Stomach smooth muscle (tissue), 2 donors: ENCODE results near the gene PRC1.
A peak's percentile ranks its signal among the peaks of the same experiment; 100 is the strongest.

Experiments used
- H3K27ac ChIP-seq: one replicate; pipeline ENCODE4 v1.7.0; 2013; ENCODE audit warnings: mild to moderate bottlenecking, low read length, inconsistent platforms
- H3K27me3 ChIP-seq, 2 donors: one replicate each; pipeline ENCODE4 v1.7.0; 2013; ENCODE audit warnings: low read length in 2 of 2; ENCODE audit not compliant: insufficient read depth in 2 of 2, control insufficient read depth in 1 of 2
- H3K36me3 ChIP-seq, 2 donors: one replicate each; pipeline ENCODE4 v1.7.0; 2013; ENCODE audit warnings: low read length in 2 of 2; ENCODE audit not compliant: control insufficient read depth in 2 of 2, insufficient read depth in 2 of 2
- H3K4me1 ChIP-seq: one replicate; pipeline ENCODE4 v1.7.0; 2013; ENCODE audit warnings: low read length; ENCODE audit not compliant: control insufficient read depth, insufficient read depth
- H3K4me3 ChIP-seq, 2 donors: one replicate each; pipeline ENCODE4 v1.7.0; 2013; ENCODE audit warnings: low read length in 2 of 2
- H3K9ac ChIP-seq, 2 donors: one replicate each; pipeline ENCODE4 v1.7.0; 2013; ENCODE audit warnings: low read length in 2 of 2, mild to moderate bottlenecking in 1 of 2
- H3K9me3 ChIP-seq, 2 donors: one replicate each; pipeline ENCODE4 v1.7.0; 2013; ENCODE audit warnings: low read length in 2 of 2; ENCODE audit not compliant: control insufficient read depth in 2 of 2
- donor health status: healthy.
- donor health status: Pancreatic carcinoma.

PRC1 gene

GRCh38 chr15:90946538-90946937 lies 47.8 kb downstream of the PRC1 start:
- Histone ChIP-seq H3K36me3 (peaks cover 55 to 64% of the 10 kb centered on the region in 2 donors), H3K9me3 (no peaks in the 10 kb centered on the region), H3K9ac (no peak overlapping the region), H3K4me1 (no peaks in the 10 kb centered on the region), H3K27ac (no peak overlapping the region), H3K4me3 (no peak overlapping the region), H3K27me3 (no peaks in the 10 kb centered on the region)

- Histone ChIP-seq H3K27me3 (no peaks in the 10 kb centered on the region), H3K4me1 (no peaks in the 10 kb centered on the region), H3K9ac (no peak overlapping the region), H3K9me3 (no peaks in the 10 kb centered on the region), H3K27ac (no peak overlapping the region), H3K36me3 (peaks cover 60 to 67% of the 10 kb centered on the region in 2 donors), H3K4me3 (no peak overlapping the region)
Measured at GRCh38 chr15:90945091-90945490, 49.2 kb downstream of the PRC1 start.

GRCh38 chr15:90942354-90943120 lies 51.8 kb downstream of the PRC1 start:
- no peak overlapping the region for H3K4me3 ChIP-seq
- H3K27ac ChIP-seq: no peak overlapping the region
- peaks cover 56 to 58% of the 10 kb centered on the region in 2 donors for H3K36me3 ChIP-seq
- H3K4me1 ChIP-seq: no peaks in the 10 kb centered on the region
- no peaks in the 10 kb centered on the region for H3K9me3 ChIP-seq
- H3K9ac ChIP-seq: no peak overlapping the region
- no peaks in the 10 kb centered on the region for H3K27me3 ChIP-seq

- peaks cover 5% of the 10 kb centered on the region for H3K4me1 ChIP-seq
- no peak overlapping the region for H3K4me3 ChIP-seq
- H3K27ac ChIP-seq: no peak overlapping the region
- no peaks in the 10 kb centered on the region for H3K27me3 ChIP-seq
- H3K9me3 ChIP-seq: no peaks in the 10 kb centered on the region
- H3K9ac ChIP-seq: no peak overlapping the region
- H3K36me3 ChIP-seq: peaks cover 49 to 52% of the 10 kb centered on the region in 2 donors
Measured at GRCh38 chr15:90941038-90941437, 53.3 kb downstream of the PRC1 start.

GRCh38 chr15:90939756-90940155 lies 54.6 kb downstream of the PRC1 start:
- no peak overlapping the region for H3K9ac ChIP-seq
- H3K4me1 ChIP-seq: peaks cover 15% of the 10 kb centered on the region
- no peaks in the 10 kb centered on the region for H3K27me3 ChIP-seq
- no peaks in the 10 kb centered on the region for H3K9me3 ChIP-seq
- no peak overlapping the region for H3K4me3 ChIP-seq
- peaks cover 46 to 49% of the 10 kb centered on the region in 2 donors for H3K36me3 ChIP-seq
- H3K27ac ChIP-seq: no peak overlapping the region

- no peaks in the 10 kb centered on the region for H3K27me3 ChIP-seq
- H3K4me3 ChIP-seq: no peak overlapping the region
- H3K27ac ChIP-seq: no peak overlapping the region
- H3K36me3 ChIP-seq: peaks cover 36 to 37% of the 10 kb centered on the region in 2 donors
- H3K9me3 ChIP-seq: no peaks in the 10 kb centered on the region
- peaks cover 26% of the 10 kb centered on the region for H3K4me1 ChIP-seq
- H3K9ac ChIP-seq: no peak overlapping the region
Measured at GRCh38 chr15:90938261-90938660, 56.1 kb downstream of the PRC1 start.

GRCh38 chr15:90936823-90937222 lies 57.5 kb downstream of the PRC1 start:
- Histone ChIP-seq H3K9me3 (no peaks in the 10 kb centered on the region), H3K4me3 (no peak overlapping the region), H3K9ac (peak overlapping the region in 1 of 2 donors; percentile 45), H3K27ac (no peak overlapping the region), H3K27me3 (no peaks in the 10 kb centered on the region), H3K36me3 (peaks cover 23 to 25% of the 10 kb centered on the region in 2 donors), H3K4me1 (peaks cover 36% of the 10 kb centered on the region)

GRCh38 chr15:90934949-90935751 lies 59.2 kb downstream of the PRC1 start, which contains the start of gene UNC45A:
TSS of gene UNC45A (plus strand) at chr15:90935285. CDS start at chr15:90935325, 40 bp downstream.
- H3K36me3 ChIP-seq: peaks cover 11 to 14% of the 10 kb centered on the region in 2 donors
- peak within 1 kb of the TSS; percentile 65 to 85 for H3K4me3 ChIP-seq
- no peaks in the 10 kb centered on the region for H3K27me3 ChIP-seq
- H3K9me3 ChIP-seq: no peaks in the 10 kb centered on the region
- H3K27ac ChIP-seq: peak within 1 kb of the TSS; percentile 55
- H3K9ac ChIP-seq: peak within 1 kb of the TSS; percentile 79 to 86
- H3K4me1 ChIP-seq: peaks cover 50% of the 10 kb centered on the region

GRCh38 chr15:90934256-90934948 lies 59.9 kb downstream of the PRC1 start:
- peak overlapping the region; percentile 69 to 86 for H3K9ac ChIP-seq
- no peaks in the 10 kb centered on the region for H3K27me3 ChIP-seq
- peaks cover 3 to 7% of the 10 kb centered on the region in 2 donors for H3K36me3 ChIP-seq
- H3K27ac ChIP-seq: peak overlapping the region; percentile 55
- H3K9me3 ChIP-seq: no peaks in the 10 kb centered on the region
- peak overlapping the region; percentile 65 to 85 for H3K4me3 ChIP-seq
- H3K4me1 ChIP-seq: peaks cover 50% of the 10 kb centered on the region

- Histone ChIP-seq H3K36me3 (peaks cover 0 to 3% of the 10 kb centered on the region in 2 donors), H3K27me3 (no peaks in the 10 kb centered on the region), H3K4me3 (no peak overlapping the region), H3K4me1 (peaks cover 50% of the 10 kb centered on the region), H3K27ac (no peak overlapping the region), H3K9ac (no peak overlapping the region), H3K9me3 (no peaks in the 10 kb centered on the region)
Measured at GRCh38 chr15:90933301-90933700, 61.0 kb downstream of the PRC1 start.
